Measurements from ENCODE around the gene RANBP6.
A peak's percentile ranks its signal among the peaks of the same experiment; 100 is the strongest.
"Not testable (repeated sequence)": the region's sequence is repeated elsewhere in the genome, so short reads cannot be mapped to it uniquely, and the experiment has no call there.

The RANBP6 gene

DNA sequence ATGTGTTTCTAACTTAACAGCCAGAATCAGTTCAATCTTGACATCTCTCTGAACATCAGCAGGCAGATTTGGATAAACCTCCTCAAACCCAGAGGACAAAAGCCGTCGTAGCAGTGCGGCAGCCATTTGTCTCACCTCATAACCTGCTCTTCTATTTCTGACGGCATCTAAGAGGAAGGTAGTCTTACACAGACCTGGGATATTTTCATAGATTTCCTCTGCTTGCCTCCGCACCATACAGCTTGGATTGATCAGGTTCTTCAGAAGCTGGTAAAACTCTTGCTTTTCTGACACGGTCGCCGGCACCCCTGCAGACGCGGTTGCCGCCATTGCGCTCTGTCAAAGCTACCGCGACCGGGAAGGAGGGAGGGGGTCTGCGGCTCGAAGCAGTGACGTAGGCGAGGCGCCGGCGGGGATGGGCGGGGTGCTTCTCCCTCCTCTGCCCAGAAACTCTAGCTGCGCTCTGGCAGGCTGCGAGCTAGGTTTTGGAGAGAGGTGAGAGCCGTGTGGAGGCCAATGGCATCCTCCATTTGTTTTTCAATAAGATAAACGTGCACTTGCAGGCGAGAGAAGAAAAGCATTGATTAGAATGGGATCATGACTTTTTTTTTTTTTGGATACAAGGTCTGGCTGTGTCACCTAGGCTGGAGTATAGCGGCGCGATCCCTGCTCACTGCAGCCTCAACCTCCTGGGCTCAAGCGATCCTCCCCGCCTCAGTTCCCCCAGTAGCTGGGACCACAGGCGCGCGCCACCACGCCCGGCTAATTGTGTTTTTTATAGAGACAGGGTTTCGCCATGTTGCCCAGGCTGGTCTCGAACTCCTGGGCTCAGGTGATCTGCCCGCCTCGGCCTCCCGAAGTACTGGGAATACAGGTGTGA, at the start of gene RANBP6:
Gene RANBP6, minus strand, starts transcription at position 347 of the 880 bp plus-strand sequence. Its CDS starts 17 bp downstream, at position 330.
- peak; percentile 57 for DNase-seq

DNA sequence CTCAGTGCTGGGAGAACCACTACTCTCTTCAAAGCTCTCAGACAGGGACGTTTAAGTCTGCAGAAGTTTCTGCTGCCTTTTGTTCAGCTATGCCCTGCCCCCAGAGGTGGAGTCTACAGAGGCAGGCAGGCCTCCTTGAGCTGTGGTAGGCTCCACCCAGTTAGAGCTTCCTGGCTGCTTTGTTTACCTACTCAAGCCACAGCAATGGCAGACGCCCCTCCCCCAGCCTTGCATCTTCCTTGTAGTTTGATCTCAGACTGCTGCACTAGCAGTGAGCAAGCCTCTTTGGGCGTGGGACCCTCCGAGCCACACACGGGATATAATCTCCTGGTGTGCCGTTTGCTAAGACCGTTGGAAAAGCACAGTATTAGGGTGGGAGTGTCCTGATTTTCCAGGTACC, 47.7 kb upstream of the RANBP6 start:
- not testable (repeated sequence) for DNase-seq

DNA sequence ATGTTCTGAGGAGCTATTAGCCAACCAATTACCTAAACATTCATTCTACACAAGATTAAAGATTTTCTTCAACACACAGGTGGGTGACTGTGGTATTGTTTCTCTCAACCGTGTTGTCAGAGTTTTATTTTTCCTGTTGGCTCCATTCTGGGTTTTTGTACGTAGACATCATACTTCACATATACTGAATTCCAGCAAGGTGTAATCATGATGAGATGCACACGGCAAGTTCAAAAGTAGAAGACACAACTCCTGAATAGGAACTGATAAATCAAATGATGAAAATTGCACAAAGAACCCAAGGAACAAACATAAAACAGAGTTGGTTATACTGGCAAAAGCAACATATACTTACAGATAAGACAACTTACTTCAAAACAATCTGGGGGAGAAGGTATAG, 40.2 kb upstream of the RANBP6 start:
- DNase-seq, result no peak

DNA sequence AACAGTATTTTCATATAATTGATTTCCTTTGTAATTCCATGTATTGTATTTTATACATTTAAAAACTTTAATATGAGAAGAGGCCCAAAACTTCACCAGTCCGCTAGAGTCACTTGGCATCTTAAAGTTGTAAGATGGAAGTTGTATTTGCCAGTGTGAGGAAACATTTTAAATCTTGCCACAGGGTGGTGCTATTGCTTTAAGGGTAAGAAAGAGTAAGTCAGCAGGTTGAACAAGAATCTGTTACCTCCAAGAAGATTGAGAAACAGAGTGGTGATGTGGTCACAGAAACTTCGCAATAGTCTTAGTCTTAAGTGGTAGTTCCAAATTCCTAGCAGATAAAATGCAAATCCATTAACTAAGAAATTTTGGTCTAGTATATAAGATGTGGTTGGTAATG, 39.8 kb upstream of the RANBP6 start:
- peak; percentile 24 for DNase-seq

DNA sequence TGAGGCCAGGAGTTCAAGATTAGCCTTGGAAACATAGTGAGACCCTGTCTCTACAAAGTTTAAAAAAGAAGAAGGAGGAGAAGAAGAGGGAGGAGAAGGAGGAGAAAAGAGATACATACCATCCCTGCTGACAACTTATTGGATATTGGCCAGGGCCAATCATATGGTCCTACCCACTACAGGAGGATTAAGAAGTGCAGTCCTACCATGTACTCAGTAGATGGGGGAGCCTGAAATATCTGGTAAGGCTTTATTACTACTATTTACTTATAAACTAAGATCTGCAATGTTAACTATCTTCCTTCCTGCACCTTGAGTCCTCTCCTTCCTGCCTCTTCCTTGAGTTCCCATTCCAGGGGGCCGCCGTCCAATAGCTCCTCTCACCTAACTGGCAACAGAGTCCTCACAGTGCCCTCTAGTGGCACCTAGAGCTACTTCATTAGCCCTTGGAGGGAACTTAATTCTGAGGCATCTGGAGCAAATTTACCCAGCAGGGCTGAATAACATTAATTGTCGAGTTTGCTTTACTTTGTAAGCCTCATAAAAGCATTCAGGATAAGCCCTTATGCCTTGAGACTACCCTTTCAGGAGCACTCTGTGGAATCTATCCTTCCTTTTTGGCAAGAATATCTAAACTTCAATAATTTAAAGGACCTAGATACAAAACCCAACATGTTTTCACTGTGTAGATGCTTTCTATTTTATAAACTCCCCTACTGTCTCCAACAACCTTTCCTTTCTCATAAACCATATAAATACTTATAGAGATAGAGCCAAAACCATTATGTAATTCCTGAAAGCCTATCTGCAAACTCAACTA, 39.1 kb upstream of the RANBP6 start:
- DNase-seq, result peak; percentile 17

DNA sequence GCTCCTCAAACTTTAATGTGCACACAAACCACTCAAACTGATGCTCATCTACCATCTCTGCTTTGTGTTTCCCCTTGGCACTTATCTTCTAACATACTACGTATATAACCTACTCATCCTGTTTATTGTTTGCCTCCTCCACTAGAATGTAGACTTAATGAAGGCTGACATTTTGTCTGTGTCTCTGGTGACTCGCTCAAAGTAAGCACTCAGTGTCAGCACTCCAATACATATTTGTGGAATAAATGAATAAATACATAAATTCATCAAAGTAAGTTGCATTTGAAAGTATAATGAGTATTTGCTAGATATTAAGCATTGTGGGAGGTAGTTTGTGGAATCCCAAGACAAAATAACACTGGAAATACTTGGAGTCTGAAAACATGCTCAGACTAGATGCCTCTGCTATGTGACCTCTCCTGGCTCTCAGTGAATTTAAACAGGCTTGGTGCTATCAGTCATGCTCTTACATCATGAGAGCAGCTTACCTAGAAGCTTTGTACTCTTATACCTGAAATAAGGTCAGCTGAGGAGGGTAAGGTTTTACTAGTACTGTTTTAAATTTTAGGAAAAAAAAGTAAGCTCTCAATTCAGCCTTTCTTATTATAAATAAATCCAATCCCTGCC, 37.0 kb upstream of the RANBP6 start:
- DNase-seq, result no peak

DNA sequence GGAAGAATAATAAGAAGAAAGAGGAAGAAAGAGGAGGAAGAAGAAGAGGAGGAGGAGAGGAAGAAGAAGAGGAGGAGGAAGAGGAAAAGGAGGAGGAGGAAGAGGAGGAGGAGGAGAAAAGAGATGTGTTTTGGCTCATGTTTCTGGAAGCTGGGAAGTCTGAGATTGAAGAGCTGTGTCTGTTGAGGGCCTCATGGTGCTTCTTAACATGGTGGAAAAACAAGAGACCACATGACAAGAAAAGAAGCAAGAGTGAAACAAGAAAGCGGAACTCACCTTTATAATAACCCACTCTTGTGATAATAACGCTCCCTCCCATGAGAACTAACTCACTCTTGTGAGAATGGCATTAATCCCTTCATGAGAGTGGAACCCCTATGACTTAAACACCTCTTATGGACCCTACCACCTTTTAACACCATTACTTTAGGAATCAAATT, 36.1 kb upstream of the RANBP6 start:
- DNase-seq, result no peak

DNA sequence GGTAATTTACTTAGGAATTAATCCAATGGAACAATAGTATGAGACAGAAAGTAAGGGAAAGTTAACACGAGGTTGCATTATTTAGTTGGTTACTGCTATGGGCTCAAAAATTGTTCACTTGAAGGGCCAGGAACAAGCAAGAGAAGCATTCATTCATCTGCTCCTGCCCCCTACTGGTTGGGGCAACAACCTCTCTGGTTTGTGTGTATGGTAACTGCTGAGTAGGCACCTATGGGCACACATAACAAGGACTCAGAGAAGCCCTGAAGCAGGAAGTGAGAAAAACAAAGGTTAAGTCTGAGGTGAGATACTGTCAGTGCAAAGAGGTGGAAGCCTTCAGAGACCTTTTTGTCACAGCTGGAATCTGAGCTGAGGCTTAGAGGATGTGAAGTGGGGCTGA, 34.4 kb upstream of the RANBP6 start:
- no peak for DNase-seq

DNA sequence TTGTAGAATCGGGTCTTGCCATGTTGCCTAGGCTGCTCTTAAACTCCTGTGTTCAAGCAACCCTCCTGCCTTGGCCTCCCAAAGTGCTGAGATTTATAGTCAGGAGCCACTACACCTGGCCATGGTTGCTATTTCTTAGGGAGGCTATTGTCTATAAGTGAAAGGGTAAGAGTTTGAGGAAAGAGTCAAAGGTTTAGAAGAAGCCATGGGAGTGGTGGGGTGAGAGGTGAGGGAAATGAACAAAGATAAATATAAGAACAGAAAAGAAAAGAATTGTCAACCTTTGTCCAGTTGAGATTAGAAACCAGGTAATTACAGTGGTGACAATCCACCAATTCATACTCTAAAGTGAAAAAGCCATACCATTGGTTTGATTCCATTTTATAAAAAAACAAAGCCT, 32.6 kb upstream of the RANBP6 start:
- DNase-seq, result no peak

DNA sequence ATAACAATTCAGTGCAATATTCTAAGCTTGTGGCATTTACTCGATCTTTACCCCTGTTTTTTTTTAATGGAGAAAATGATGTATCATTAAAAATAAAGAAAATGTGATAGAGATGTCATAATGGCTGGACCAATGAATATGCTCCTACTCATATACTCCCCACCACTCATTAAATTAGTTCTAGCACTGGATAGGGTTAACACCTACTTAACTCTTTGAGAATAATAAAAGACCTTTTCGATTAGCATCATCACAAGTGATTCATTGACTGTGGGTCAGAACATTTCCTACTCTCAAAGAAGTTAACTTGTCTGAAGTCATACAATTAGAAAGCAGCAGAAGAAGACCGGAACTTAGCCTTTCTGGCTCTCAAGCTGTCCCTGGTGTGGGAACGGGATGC, 31.6 kb upstream of the RANBP6 start:
- no peak for DNase-seq

DNA sequence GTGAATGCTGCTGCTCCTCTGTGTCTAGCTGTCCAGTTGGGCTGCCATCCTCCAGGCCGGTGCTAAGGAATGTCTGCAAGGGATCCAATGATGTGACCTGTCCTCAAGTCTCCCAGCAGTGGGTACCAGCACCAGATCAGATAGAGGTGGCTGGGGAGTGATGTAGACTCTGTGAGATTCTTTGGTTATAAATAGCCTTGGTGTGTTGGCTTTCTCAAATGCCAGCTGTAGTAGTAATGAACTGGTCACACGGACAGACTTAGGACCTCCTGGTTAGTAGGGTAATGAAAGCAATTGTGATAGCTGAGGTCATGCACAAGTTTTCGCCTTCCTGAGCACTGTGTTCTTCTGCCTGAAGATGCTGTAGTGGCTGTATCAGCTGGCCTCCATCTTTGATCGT, 29.9 kb upstream of the RANBP6 start:
- no peak for DNase-seq

DNA sequence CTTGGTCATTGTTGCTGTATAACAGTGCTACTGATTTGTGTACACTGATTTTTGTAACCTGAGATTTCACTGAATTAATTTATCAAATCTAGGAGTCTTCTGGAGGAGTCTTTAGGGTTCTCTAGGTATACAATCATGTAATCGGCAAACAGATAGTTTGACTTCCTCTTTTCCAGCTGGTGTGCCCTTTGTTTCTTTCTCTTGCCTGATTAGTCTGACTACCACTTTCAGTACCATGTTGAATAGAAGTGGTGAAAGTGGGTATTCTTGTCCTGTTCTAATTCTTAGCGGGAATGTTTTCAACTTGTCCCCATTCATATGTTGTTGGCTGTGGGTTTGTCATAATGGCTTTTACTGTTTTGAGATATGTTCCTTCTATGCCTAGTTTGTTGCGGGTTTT, 24.7 kb upstream of the RANBP6 start:
- DNase-seq, result no peak

DNA sequence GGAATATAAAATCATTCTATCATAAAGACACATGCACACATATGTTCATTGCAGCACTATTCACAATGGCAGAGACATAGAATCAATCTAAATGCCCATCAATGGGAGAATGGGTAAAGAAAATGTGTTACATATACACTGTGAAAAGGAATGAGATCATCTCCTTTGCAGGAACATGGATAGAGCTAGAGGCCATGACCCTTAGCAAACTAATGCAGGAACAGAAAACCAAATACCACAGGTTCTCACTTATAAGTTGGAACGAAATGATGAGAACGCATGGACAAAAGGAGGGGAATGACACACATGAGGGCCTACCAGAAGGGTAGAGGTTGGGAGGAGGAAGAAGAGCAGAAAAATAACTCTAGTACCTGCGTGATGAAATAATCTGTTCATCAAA, 21.0 kb upstream of the RANBP6 start:
- no peak for DNase-seq

DNA sequence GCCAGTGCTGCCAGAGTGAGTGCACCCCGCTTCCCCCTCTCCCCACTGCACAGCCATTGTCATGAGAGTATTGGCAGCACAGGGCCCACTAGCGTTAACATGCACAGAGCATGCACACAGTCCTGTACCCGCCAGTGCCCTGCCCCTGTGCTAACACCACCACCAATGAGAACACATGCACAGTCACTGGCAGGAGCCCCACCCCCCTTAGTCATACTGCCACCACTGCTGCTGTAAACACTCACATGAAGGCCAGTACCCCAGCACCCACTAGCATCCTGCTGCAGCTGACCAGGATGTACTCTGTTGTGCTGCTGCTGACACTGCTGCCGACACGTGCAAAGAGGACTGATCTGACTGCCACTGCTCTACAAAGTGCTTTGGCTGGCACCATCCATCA, 19.5 kb upstream of the RANBP6 start:
- DNase-seq, result no peak

DNA sequence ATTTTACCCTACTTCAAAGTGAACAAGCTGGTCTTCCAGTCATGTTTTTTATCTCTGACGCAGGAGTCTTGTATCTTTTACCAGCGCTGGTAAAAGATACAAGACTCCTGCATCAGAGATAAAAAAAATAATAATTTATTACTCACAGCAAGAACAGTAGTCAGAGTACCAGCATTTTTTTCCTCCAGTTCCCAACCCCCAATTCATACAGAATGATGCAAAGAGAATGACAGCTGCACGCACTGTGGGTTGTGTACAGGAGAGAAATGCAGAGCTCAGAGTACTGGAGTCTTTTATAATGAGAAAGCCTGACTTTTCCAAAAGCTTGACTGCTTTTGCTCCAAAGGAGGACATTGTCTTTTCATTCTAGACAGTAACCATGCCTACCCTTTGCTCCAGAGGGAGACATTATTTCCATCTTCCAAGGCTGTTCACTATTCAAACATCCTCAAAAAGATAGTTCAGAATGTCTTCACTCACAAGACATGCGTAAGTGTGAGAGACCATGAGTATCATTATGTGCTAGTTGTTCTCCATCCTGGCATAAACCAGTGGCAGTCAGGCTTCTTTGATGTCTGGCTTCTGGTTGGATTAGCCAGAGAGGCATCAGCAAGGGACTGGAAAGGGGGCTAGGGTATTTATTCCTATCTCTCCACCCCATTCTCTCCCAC, 14.3 kb upstream of the RANBP6 start:
- DNase-seq, result no peak

DNA sequence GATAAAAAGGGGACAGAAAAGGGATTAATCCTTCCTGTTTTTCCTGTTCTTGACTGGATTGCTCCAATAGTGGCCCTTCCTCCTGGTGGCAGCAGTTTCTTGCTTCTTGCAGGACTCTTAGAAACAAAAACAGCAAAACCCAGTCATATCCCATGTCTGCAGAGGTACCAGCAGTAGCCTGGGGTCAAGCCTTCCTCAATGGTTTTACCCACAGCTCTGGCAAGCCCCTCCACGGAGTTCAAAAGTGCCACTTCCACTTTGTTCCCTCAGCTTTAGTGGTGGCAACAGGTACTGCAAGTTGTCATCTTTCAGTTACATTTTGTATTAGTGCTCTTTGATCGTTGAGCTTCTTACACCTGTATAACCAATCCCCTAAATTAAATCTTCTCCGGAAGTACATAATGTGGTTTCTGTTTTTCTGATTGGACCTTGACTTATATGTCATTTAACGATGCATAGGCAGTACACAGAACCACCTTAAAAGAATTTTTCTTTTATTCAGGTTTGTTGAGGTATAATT, 8.7 kb upstream of the RANBP6 start:
- DNase-seq, result peak; percentile 7

DNA sequence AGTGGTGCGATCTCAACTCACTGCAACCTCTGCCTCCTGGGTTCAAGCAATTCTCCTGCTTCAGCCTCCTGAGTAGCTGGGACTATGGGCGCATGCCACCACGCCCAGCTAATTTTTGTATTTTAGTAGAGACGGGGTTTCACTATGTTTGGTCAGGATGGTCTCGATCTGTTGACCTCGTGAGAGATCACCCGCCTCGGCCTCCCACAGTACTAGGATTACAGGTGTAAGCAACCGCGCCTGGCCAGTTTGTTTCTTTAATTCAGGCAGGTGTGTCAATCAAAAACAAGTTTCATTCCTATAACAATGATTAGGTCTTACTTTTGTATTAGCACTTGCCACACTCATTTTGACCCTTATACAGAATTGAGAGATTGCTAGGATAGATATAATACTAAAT, 1.6 kb upstream of the RANBP6 start:
- not testable (repeated sequence) for DNase-seq

DNA sequence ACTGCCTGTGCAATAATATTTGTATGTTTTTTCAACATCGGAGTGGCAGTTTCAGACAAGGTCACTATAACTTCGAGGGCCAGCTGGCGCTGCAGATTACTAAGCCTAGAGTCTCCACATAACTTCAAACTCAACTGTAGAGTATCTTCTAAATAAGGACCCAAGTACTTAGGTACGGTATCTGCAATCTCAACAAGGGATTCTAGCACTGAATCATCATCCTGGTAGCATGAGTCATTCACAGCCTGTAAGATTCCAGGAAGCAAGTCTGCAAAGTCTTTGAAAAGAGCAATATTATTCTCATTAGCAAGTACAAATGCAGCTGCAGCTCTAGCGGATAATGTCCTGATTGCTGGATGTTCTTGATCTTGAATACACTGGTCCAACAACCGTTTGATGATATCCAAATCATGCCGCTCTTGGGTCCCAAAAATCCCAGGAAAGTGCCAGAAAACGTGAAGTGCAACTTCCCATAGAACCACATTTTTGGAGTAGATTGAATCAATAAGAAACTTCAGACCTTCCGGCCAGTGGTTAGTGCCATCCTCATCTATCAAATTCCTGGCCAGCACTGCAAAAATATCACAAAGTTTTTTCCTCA, 654 bp downstream of the RANBP6 start:
- no peak for DNase-seq

DNA sequence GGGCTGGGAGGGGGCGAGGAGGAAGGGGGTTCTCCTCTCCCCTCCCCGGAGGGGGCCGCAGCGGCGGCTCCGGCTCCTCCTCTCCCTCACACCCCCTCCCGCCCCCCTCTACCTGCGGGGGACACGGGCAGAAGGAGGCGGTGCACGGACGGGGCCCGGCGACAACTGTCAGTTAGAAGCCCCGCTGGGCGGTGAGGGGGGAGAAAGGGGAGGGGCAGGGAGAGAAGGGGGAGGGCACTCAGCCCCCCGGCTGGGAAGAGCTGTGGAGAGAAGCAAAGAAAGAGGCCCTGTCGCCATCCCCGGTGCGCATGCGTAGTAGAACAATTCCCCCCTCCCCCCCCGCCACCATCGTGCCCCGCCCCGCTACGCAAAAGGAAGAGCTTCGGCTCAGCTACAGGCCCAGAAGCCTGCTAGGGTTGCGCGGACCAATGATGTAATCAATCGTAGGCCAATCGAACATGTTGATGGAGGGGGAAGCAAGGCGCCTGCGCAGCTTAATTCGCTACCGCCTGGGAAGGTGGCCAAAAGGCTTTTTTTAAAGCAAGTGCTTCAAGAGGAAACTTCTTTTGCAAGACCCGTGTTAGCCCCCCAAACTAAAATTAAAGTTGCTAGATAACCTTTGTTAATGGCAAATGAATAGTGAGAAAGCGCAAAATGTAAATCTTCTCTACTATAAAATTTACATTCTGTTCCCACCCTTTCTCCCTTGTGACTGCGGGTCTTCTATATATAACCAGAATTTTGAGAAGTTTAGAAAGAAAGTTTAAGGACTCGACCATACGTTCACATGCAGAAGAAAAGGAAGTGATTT, 7.0 kb downstream of the RANBP6 start:
- DNase-seq, result peak; percentile 85

DNA sequence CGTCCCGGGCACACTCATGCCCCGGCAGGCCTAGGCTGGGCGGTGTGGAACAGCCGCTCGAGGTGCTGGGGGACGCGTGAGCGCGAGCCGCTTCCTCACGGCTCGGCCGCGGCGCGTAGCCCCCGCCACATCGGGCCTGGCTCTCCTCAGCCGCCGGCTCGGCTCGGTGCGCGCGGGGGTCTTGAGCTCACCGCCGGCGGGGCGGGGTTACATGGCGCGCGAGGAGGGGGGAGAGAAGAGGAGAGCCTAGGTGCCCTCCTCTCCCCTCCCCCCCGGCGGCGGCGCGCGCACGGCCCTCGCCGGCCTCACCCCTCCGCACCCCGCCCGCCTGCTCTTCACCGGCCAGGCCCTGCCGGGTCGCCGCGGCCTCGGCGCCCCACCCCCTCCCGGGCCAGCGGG, 7.7 kb downstream of the RANBP6 start:
- peak; percentile 49 for DNase-seq

DNA sequence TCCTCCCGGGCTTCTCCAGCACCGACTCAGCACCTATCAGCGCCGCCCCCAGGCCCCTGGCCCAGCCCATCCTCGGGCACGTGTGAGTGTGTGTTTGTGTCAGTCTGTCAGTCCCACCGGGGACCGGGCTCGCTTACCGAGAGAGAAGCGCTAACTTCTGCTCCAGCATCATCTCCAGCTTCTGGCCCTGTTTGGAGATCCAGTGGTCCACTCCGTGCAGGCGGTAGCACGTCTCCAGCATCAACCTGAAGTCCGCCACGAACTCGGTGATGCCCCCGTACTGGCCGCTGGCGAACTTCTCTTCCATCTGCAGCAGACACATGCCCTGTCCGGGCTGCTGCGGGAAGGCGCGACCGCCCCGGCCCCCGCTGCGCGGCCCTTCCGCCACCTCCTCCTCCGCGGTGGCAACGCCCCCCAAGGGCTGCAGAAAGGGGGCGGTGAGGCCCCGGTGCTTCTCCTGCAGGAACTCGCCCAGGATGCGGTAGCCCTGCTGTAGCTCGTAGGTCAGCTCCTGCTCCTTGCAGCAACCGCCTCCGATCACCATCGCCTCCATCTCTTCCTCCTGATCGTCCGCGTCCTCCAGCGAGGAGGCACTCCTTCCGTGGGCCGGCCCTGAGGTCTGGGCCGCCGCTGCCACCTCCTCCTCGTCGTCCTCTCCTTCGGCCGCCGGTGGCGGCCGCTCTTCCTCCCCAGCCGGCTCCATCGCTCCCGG, 8.2 kb downstream of the RANBP6 start:
- DNase-seq, result no peak

Measured in NCI-H510A treated with DMSO at 0.1 percent for 48 hours (cell line).